Karpas-422 (cell line): ENCODE results near the gene CEACAM4. TPM values are rescaled to one million over a fixed set of nuclear protein-coding genes. Genes with fewer than 3 reads are reported as not detected.
"Not testable (repeated sequence)": the region's sequence is repeated elsewhere in the genome, so short reads cannot be mapped to it uniquely, and the experiment has no call there.

Source experiments
- DNase-seq: peaks from one replicate; pipeline ENCODE4 v3.0.0-alpha.2; 2015
- H2AFZ ChIP-seq: fragments of 200-600 bp; sonication (generic); 2 replicates; pipeline ENCODE4 v1.6.1; 2014; ENCODE audit warnings: antibody characterized with exemption, low read length, mixed read lengths
- H3K27ac ChIP-seq: fragments of 200-600 bp; sonication (generic); 2 replicates; pipeline ENCODE4 v1.5.1; 2014; ENCODE audit warnings: mild to moderate bottlenecking, low read length, moderate library complexity
- H3K27me3 ChIP-seq: fragments of 200-600 bp; sonication (generic); 2 replicates; pipeline ENCODE4 v1.6.1; 2014; ENCODE audit warnings: low read length, mixed read lengths
- H3K36me3 ChIP-seq: fragments of 200-600 bp; sonication (generic); 2 replicates; pipeline ENCODE4 v1.6.1; 2014; ENCODE audit warnings: low read length, mixed read lengths; ENCODE audit not compliant: insufficient read depth
- H3K4me1 ChIP-seq: fragments of 200-600 bp; sonication (generic); 2 replicates; pipeline ENCODE4 v1.6.1; 2014; ENCODE audit warnings: mild to moderate bottlenecking, low read length, mixed read lengths
- H3K4me2 ChIP-seq: fragments of 200-600 bp; sonication (generic); 2 replicates; pipeline ENCODE4 v1.6.1; 2014; ENCODE audit warnings: low read length, low read depth, mild to moderate bottlenecking; ENCODE audit not compliant: poor library complexity, severe bottlenecking
- H3K4me3 ChIP-seq: fragments of 200-600 bp; sonication (generic); 2 replicates; pipeline ENCODE4 v1.5.1; 2014; ENCODE audit warnings: mild to moderate bottlenecking, antibody characterized with exemption, low read length, mixed read lengths
- H3K79me2 ChIP-seq: fragments of 200-600 bp; sonication (generic); 2 replicates; pipeline ENCODE4 v1.6.1; 2014; ENCODE audit warnings: mild to moderate bottlenecking, low read length, mixed read lengths
- H3K9ac ChIP-seq: fragments of 200-600 bp; sonication (generic); 2 replicates; pipeline ENCODE4 v1.6.0; 2014; ENCODE audit warnings: low read length
- H3K9me2 ChIP-seq: fragments of 200-600 bp; sonication (generic), shearing (Covaris generic); replicated peaks from 2 replicates; pipeline ENCODE4 v1.6.0; 2014; ENCODE audit warnings: mild to moderate bottlenecking, low read length, moderate library complexity; ENCODE audit not compliant: insufficient read depth
- H3K9me3 ChIP-seq: fragments of 300-700, 200-600 bp; sonication (generic); 2 replicates; pipeline ENCODE4 v1.6.1; 2014; ENCODE audit warnings: low read length, mixed read lengths
- H4K20me1 ChIP-seq: fragments of 200-600 bp; sonication (generic); 2 replicates; pipeline ENCODE4 v1.6.1; 2014; ENCODE audit warnings: mild to moderate bottlenecking, antibody characterized with exemption, low read length, low read depth; ENCODE audit not compliant: insufficient read depth
- total RNA-seq: library from RNA; depleted of rRNA; stranded (reverse); fragments of >200 nt; shearing (Covaris generic); gene quantifications from 2 replicates; pipeline ENCODE4 v1.2.3, GENCODE V29; 2014; ENCODE audit warnings: low replicate concordance

Gene CEACAM4
- total RNA-seq, 1 experiment from 2014 or later: not detected

GRCh38 chr19:41586064-41586463, 40.8 kb downstream of the CEACAM4 start:
- Histone ChIP-seq H2AFZ (no peak overlapping the region), H3K9ac (no peak overlapping the region), H4K20me1 (no peaks in the 10 kb centered on the region), H3K9me2 (no peaks in the 10 kb centered on the region), H3K4me3 (no peak overlapping the region), H3K27me3 (no peaks in the 10 kb centered on the region), H3K36me3 (no peaks in the 10 kb centered on the region), H3K9me3 (no peaks in the 10 kb centered on the region; the same call in 1 of the 2 replicates), H3K4me2 (no peak overlapping the region), H3K79me2 (no peaks in the 10 kb centered on the region), H3K4me1 (no peaks in the 10 kb centered on the region), H3K27ac (no peak overlapping the region)
- DNase-seq: no peak

- Histone ChIP-seq H3K27ac (no peak overlapping the region), H3K4me2 (no peak overlapping the region), H3K36me3 (no peaks in the 10 kb centered on the region), H3K79me2 (no peaks in the 10 kb centered on the region), H3K9me2 (no peaks in the 10 kb centered on the region), H4K20me1 (no peaks in the 10 kb centered on the region), H3K27me3 (no peaks in the 10 kb centered on the region), H2AFZ (no peak overlapping the region), H3K4me3 (no peak overlapping the region), H3K9ac (no peak overlapping the region), H3K9me3 (peaks cover 3% of the 10 kb centered on the region; the same call in 1 of the 2 replicates), H3K4me1 (no peaks in the 10 kb centered on the region)
- no peak for DNase-seq
Observed at GRCh38 chr19:41584931-41585330, 41.9 kb downstream of the CEACAM4 start.

GRCh38 chr19:41584260-41584810, 42.5 kb downstream of the CEACAM4 start:
- no peaks in the 10 kb centered on the region for H3K9me2 ChIP-seq
- no peak for DNase-seq

GRCh38 chr19:41582577-41583182, 44.2 kb downstream of the CEACAM4 start:
- H3K9me3 ChIP-seq, H2AFZ ChIP-seq, DNase-seq, H4K20me1 ChIP-seq, H3K9me2 ChIP-seq, H3K79me2 ChIP-seq, H3K4me3 ChIP-seq, H3K27ac ChIP-seq, H3K4me2 ChIP-seq, H3K9ac ChIP-seq, H3K4me1 ChIP-seq, H3K36me3 ChIP-seq, H3K27me3 ChIP-seq: not testable (repeated sequence)

More at GRCh38 chr19:41584260-41584810, 42.5 kb downstream of the CEACAM4 start:
- peaks cover 3% of the 10 kb centered on the region; the same call in 1 of the 2 replicates for H3K9me3 ChIP-seq
- H3K4me2 ChIP-seq: no peak overlapping the region
- no peaks in the 10 kb centered on the region for H3K79me2 ChIP-seq
- no peak overlapping the region for H3K4me3 ChIP-seq
- H3K27me3 ChIP-seq: no peaks in the 10 kb centered on the region
- H4K20me1 ChIP-seq: no peaks in the 10 kb centered on the region
- no peaks in the 10 kb centered on the region for H3K4me1 ChIP-seq
- H3K36me3 ChIP-seq: no peaks in the 10 kb centered on the region
- no peak overlapping the region for H3K9ac ChIP-seq
- H3K27ac ChIP-seq: no peak overlapping the region
- H2AFZ ChIP-seq: no peak overlapping the region

- H3K9me3 ChIP-seq, H3K4me1 ChIP-seq, H3K27me3 ChIP-seq, H3K4me3 ChIP-seq, H2AFZ ChIP-seq, H3K36me3 ChIP-seq, DNase-seq, H4K20me1 ChIP-seq, H3K27ac ChIP-seq, H3K79me2 ChIP-seq, H3K9ac ChIP-seq, H3K4me2 ChIP-seq, H3K9me2 ChIP-seq: not testable (repeated sequence)
Observed at GRCh38 chr19:41581068-41581467, 45.8 kb downstream of the CEACAM4 start.

GRCh38 chr19:41578886-41579285, 48.0 kb downstream of the CEACAM4 start:
- H3K9me2 ChIP-seq: no peaks in the 10 kb centered on the region
- H4K20me1 ChIP-seq: no peaks in the 10 kb centered on the region
- no peak overlapping the region for H3K9ac ChIP-seq
- no peak overlapping the region for H3K27ac ChIP-seq
- H3K9me3 ChIP-seq: peaks cover 3% of the 10 kb centered on the region; the same call in 1 of the 2 replicates
- no peak overlapping the region for H2AFZ ChIP-seq
- H3K4me1 ChIP-seq: peaks cover 3% of the 10 kb centered on the region
- DNase-seq: no peak
- H3K4me3 ChIP-seq: no peak overlapping the region
- H3K27me3 ChIP-seq: no peaks in the 10 kb centered on the region
- H3K79me2 ChIP-seq: no peaks in the 10 kb centered on the region
- no peak overlapping the region for H3K4me2 ChIP-seq
- H3K36me3 ChIP-seq: no peaks in the 10 kb centered on the region

- Histone ChIP-seq H3K27me3 (no peaks in the 10 kb centered on the region), H3K9ac (no peak overlapping the region), H3K36me3 (no peaks in the 10 kb centered on the region), H3K27ac (no peak overlapping the region), H2AFZ (no peak overlapping the region), H3K4me1 (peaks cover 3% of the 10 kb centered on the region), H3K4me2 (no peak overlapping the region), H3K9me3 (peaks cover 3% of the 10 kb centered on the region; the same call in 1 of the 2 replicates), H3K79me2 (no peaks in the 10 kb centered on the region), H3K9me2 (no peaks in the 10 kb centered on the region), H4K20me1 (no peaks in the 10 kb centered on the region), H3K4me3 (no peak overlapping the region)
- DNase-seq: no peak
Observed at GRCh38 chr19:41577833-41578232, 49.0 kb downstream of the CEACAM4 start.

- Histone ChIP-seq H3K4me2 (no peak overlapping the region), H3K4me1 (peaks cover 3% of the 10 kb centered on the region), H3K27ac (no peak overlapping the region), H3K36me3 (no peaks in the 10 kb centered on the region), H3K9me2 (no peaks in the 10 kb centered on the region), H3K79me2 (no peaks in the 10 kb centered on the region), H3K9me3 (peaks cover 3% of the 10 kb centered on the region; the same call in 1 of the 2 replicates), H3K9ac (no peak overlapping the region), H2AFZ (no peak overlapping the region), H4K20me1 (no peaks in the 10 kb centered on the region), H3K27me3 (no peaks in the 10 kb centered on the region), H3K4me3 (no peak overlapping the region)
- DNase-seq: no peak
Observed at GRCh38 chr19:41577144-41577830, 49.6 kb downstream of the CEACAM4 start.
